Urinary bladder (tissue), 4 donors: Measurements from ENCODE around the gene ENSA. TPM values are rescaled to one million over a fixed set of nuclear protein-coding genes. Genes with fewer than 3 reads are reported as not detected.
"Not testable (repeated sequence)": the region's sequence is repeated elsewhere in the genome, so short reads cannot be mapped to it uniquely, and the experiment has no call there.

ENCODE experiments used
- DNase-seq: peaks from one replicate; pipeline ENCODE4 v3.0.0-alpha.2; 2015; ENCODE audit errors: extremely low spot score
- H3K27ac ChIP-seq: one replicate; pipeline ENCODE4 v1.5.1; 2013; ENCODE audit warnings: low read depth, mild to moderate bottlenecking, moderate library complexity
- H3K36me3 ChIP-seq: one replicate; pipeline ENCODE4 v1.6.1; 2013; ENCODE audit warnings: mild to moderate bottlenecking, moderate library complexity; ENCODE audit not compliant: insufficient read depth
- H3K4me1 ChIP-seq: one replicate; pipeline ENCODE4 v1.6.1; 2013; ENCODE audit warnings: mild to moderate bottlenecking, moderate library complexity; ENCODE audit not compliant: insufficient read depth
- H3K4me3 ChIP-seq: one replicate; pipeline ENCODE4 v1.5.1; 2013; ENCODE audit warnings: low read depth, low read length
- WGBS: extraction: QIAGEN DNeasy Blood & Tissue Kit; methylation state at CpG from one replicate; pipeline ENCODE4 v1.1.7; 2013; 5-methylcytosine and 5-hydroxymethylcytosine counted together
- polyA plus RNA-seq: library from polyadenylated mRNA; stranded (reverse); fragments of 200-250 nt; gene quantifications from one replicate; pipeline ENCODE4 v1.2.3, GENCODE V29; 2013
- small RNA-seq: library from RNA; depleted of rRNA; stranded (forward); fragments of <200 nt; gene quantifications from one replicate; pipeline ENCODE3, GENCODE V24; 2014
- total RNA-seq: library from RNA; depleted of rRNA; stranded (reverse); fragments of >200 nt; gene quantifications from one replicate; pipeline ENCODE4 v1.2.3, GENCODE V29; 2014
- donor health status: healthy with polysubstance abuse.
- donor health status: healthy.

Gene ENSA
- total and polyA plus RNA-seq, 2 donors: 107 to 152 TPM

GRCh38 chr1:150574260-150575071, 54.9 kb downstream of the ENSA start:
- Histone ChIP-seq H3K36me3 (peaks cover 6% of the 10 kb centered on the region), H3K4me1 (peaks cover 2% of the 10 kb centered on the region), H3K4me3 (peak overlapping the region; percentile 15), H3K27ac (peak overlapping the region; percentile 89)
- WGBS: 62% methylated on average over 6 of the region's 6 CpGs
- no peak for DNase-seq

GRCh38 chr1:150573648-150574071, 55.8 kb downstream of the ENSA start:
- H3K4me1 ChIP-seq, H3K4me3 ChIP-seq, H3K27ac ChIP-seq, H3K36me3 ChIP-seq, DNase-seq: not testable (repeated sequence)
- WGBS: 87% methylated on average over 13 of the region's 13 CpGs

DNA sequence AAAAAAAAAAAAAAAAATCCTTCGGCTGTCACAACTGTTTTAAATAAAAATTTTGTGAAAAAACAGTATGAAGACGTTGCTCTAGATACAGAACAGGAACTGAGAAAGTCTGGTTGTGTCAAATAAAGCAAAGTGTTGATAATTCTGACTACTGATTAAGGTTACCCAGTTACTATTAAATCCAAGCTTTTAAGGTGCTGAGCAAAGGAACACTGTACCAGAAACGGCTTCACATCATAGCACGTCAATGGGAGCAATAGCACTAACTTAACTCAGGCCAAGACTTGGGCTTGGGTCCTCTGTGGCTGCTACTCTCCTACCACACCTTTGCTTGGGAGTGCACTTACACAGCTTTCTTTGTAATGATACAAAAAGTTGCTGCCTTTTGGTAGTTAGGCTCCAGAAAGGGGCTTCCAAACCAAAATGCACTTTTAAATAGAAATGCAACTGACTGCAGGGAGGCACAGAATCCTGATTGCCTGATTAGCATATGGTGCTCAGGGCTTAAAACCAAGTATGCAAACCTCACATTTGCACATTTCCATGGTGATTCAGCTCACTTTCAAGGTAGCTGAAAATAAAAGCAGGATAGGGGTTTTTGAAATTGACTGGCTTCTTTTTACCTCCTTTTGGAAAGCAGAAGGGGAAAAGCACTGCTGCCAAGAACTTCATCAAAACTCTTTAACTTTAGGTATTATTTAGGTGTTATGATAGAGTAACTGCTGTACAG, 56.3 kb downstream of the ENSA start:
- Histone ChIP-seq H3K36me3 (peaks cover 6% of the 10 kb centered on the region), H3K4me3 (no peak overlapping the region), H3K4me1 (peaks cover 4% of the 10 kb centered on the region), H3K27ac (no peak overlapping the region)
- DNase-seq: no peak
- WGBS: 63% methylated on average over 4 of the region's 4 CpGs

Small RNA genes lying within 50 kb of the gene (small RNA-seq; reads per million reads assigned to genes)
- not detected for gene RF00015
- not detected for gene RF00561

Other genes starting within 250 kb of the ENSA start
- gene TARS2, start 142.2 kb downstream of the ENSA start, total RNA-seq: 18.0 TPM
- 15.8 TPM for gene TARS2, start 142.2 kb downstream of the ENSA start, polyA plus RNA-seq
- gene ECM1, start 121.5 kb downstream of the ENSA start, total RNA-seq: 8.7 TPM
- gene ECM1, start 121.5 kb downstream of the ENSA start, polyA plus RNA-seq: 40.8 TPM
- not detected for gene FALEC, start 113.9 kb downstream of the ENSA start, total RNA-seq
- 0.47 TPM for gene FALEC, start 113.9 kb downstream of the ENSA start, polyA plus RNA-seq
- gene ADAMTSL4, start 80.2 kb downstream of the ENSA start, total RNA-seq: 35.5 TPM
- gene ADAMTSL4, start 80.2 kb downstream of the ENSA start, polyA plus RNA-seq: 144 TPM
- gene MCL1, start 50.0 kb downstream of the ENSA start, total RNA-seq: 160 TPM
- gene MCL1, start 50.0 kb downstream of the ENSA start, polyA plus RNA-seq: 225 TPM
- 24.5 TPM for gene GOLPH3L, start 67.5 kb upstream of the ENSA start, total RNA-seq
- 21.5 TPM for gene GOLPH3L, start 67.5 kb upstream of the ENSA start, polyA plus RNA-seq
- 0.26 TPM for gene HORMAD1, start 91.3 kb upstream of the ENSA start, total RNA-seq
- gene HORMAD1, start 91.3 kb upstream of the ENSA start, polyA plus RNA-seq: not detected
- gene CTSS, start 136.2 kb upstream of the ENSA start, total RNA-seq: 44.8 TPM
- gene CTSS, start 136.2 kb upstream of the ENSA start, polyA plus RNA-seq: 58.2 TPM
- gene CTSK, start 178.6 kb upstream of the ENSA start, total RNA-seq: 161 TPM
- gene CTSK, start 178.6 kb upstream of the ENSA start, polyA plus RNA-seq: 97.9 TPM
- 62.9 TPM for gene ARNT, start 247.0 kb upstream of the ENSA start, total RNA-seq
- 32.1 TPM for gene ARNT, start 247.0 kb upstream of the ENSA start, polyA plus RNA-seq